K562 (cell line): Measurements from ENCODE around the gene MYL12A.
A peak's percentile ranks its signal among the peaks of the same experiment; 100 is the strongest.

Experiments
- CHD1 ChIP-seq: fragments of 200-600 bp; sonication (generic); IDR thresholded peaks from one replicate; pipeline ENCODE4 v1.6.1; 2012; ENCODE audit warnings: mild to moderate bottlenecking, moderate library complexity, low read length, inconsistent platforms
- FOXJ3 ChIP-seq: sonication (generic); formaldehyde crosslinking; IDR thresholded peaks from 2 replicates; pipeline ENCODE4 v1.4.0; 2020; ENCODE audit warnings: mild to moderate bottlenecking, missing genetic modification reagents
- JUND ChIP-seq, 2 experiments: IDR thresholded peaks; 2 replicates in 1 of 2; 3 replicates in 1 of 2; pipeline ENCODE4 v1.6.1; 2011; ENCODE audit warnings: borderline replicate concordance in 2 of 2, low read depth in 2 of 2, low read length in 2 of 2, improper control_type of control experiment in 1 of 2, missing biosample characterization in 1 of 2, missing genetic modification characterization in 1 of 2, missing genetic modification reagents in 1 of 2
- PCBP1 ChIP-seq: fragments of 200-400 bp; formaldehyde crosslinking; IDR thresholded peaks from 2 replicates; pipeline ENCODE4 v1.6.1; 2018; ENCODE audit warnings: mild to moderate bottlenecking, low read depth, low read length; ENCODE audit not compliant: poor library complexity, severe bottlenecking
- PYGO2 ChIP-seq: fragments of 450-650 bp; IDR thresholded peaks from 2 replicates; pipeline ENCODE4 v1.6.1; 2016; ENCODE audit warnings: mild to moderate bottlenecking, missing genetic modification characterization, moderate library complexity, missing compliant biosample characterization
- ZNF280A ChIP-seq: fragments of 450-650 bp; IDR thresholded peaks from 2 replicates; pipeline ENCODE4 v1.6.1; 2018; ENCODE audit warnings: mild to moderate bottlenecking, low read depth; ENCODE audit not compliant: partially characterized antibody
- ZNF324 ChIP-seq: fragments of 250-450 bp; sonication (Bioruptor Pico); IDR thresholded peaks from 2 replicates; pipeline ENCODE4 v1.4.0; 2020; ENCODE audit warnings: mild to moderate bottlenecking

- TF ChIP-seq FOXJ3 (no peak), JUND (IDR thresholded peaks at IDR 0.05; ENCODE audit: borderline replicate concordance, low read depth, low read length) (peak; percentile 24; the same call in 1 of the 2 replicates), JUND (tag; IDR thresholded peaks at IDR 0.05; ENCODE audit: borderline replicate concordance, low read depth, low read length) (peak; percentile 11; the same call in 1 of the 3 replicates), PYGO2 (tag) (no peak), PCBP1 (no peak), ZNF324 (no peak), CHD1 (no peak), ZNF280A (no peak)
Measured at GRCh38 chr18:3256693-3257626, 9.4 kb downstream of the MYL12A start.
